ENCODE measurements around the gene MARK2. TPM values are rescaled to one million over a fixed set of nuclear protein-coding genes. Genes with fewer than 3 reads are reported as not detected.

MARK2 gene
- total and polyA plus RNA-seq, 2 of the 8 experiments (the other 6 are each of a cell fraction or from before 2014, with no cell fraction given): 19.3 to 58.5 TPM

DNA sequence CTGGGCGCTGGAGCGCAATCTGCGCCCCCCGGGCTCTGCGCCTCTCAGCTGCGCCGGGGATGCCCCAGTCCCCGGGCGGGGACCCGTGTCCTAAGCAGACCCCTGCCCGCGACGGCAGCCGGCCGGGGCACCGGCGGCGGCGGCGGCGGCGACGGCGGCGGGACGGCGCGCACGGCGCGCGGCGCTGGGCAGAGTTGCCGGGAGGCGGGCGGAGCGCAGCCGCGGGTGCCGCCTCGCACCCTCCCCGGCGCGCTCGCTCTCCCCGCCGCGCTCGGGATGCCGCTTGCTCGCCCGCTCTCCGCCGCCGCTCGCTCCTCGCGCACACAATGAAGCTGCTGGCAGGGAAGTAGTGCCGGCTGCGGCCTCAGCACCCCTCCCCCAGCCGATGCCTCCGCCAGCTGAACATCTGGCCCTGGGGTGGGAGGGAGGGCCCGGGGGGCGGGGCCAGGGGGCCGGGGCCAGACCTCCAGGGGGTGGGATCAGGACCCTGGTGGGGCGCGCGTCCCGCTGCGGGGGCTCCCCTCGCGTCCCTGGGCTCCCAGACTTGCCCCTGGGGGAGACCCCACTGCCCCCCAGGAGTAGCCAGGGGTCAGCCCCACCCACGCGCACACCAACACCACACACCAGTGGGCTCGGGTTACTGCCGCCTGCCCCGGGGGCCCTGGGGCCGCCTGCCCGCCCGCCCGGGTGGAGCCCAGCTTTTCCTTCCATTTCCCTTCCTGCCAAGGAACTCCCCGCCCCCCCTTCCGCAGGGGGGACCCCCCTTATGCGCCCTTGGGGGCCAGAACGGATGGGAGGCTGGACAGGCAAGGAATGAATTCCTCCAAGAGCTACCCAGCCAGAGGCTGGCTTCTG lies 78.2 kb downstream of the MARK2 start, which contains the start of gene RCOR2:
Gene RCOR2 (minus strand): TSS at position 328 of the 855 bp plus-strand sequence. CDS start 708 bp downstream, outside the sequence.
- POLR2A ChIA-PET (ENCODE audit: partially characterized antibody): interaction anchor here (0.7 to 10.7 kb wide), 27 partner anchors 8 to 331 kb away, joined by 3 to 173 read pairs (median 4); partner anchors contain the start of genes MARK2, NAA40 and ZFTA
- H3K23me2 ChIP-seq (ENCODE audit: low read depth, low read length): peaks cover 31% of the 10 kb centered on the region
- H2BK5ac ChIP-seq (ENCODE audit: low read depth, low read length): peak within 1 kb of the TSS; percentile 99
- peak within 1 kb of the TSS; percentile 98 for H4K5ac ChIP-seq (ENCODE audit: insufficient read length, low read depth, low read length)
- peak within 1 kb of the TSS; percentile 97 for H4K8ac ChIP-seq (ENCODE audit: extremely low read depth, insufficient read depth, low read length)
- no peaks in the 10 kb centered on the region for H3K9me3 ChIP-seq (ENCODE audit: insufficient read depth in 2 of 2, low read depth in 1 of 2, low read length in 1 of 2)
- peak within 1 kb of the TSS; percentile 96 for H2BK15ac ChIP-seq (ENCODE audit: low read length)
- no peak within 1 kb of the TSS for H3K23ac ChIP-seq (ENCODE audit: insufficient read length)
- H4K91ac ChIP-seq (replicated peaks; ENCODE audit: insufficient read length, low read length): peak within 1 kb of the TSS; percentile 98
- FAIRE-seq (no peak), DNase-seq (ENCODE audit: low read depth in 1 of 2, low spot score in 2 of 2) (peak in 1 of 2 experiments; percentile 88)
- peak within 1 kb of the TSS; percentile 67 to 95 (median 89) for H3K4me3 ChIP-seq (ENCODE audit: extremely low read depth in 1 of 4, insufficient read depth in 2 of 4, low read depth in 3 of 4, low read length in 4 of 4)
- peak within 1 kb of the TSS; percentile 35; the same call in 1 of the 2 replicates for H2BK12ac ChIP-seq (ENCODE audit: low read depth, low read length)
- peak within 1 kb of the TSS; percentile 100 for H3K18ac ChIP-seq (ENCODE audit: extremely low read depth, low read length)
- no peak within 1 kb of the TSS; the same call in 1 of the 2 replicates for H2BK20ac ChIP-seq (ENCODE audit: low read length)
- H3K9ac ChIP-seq (replicated peaks in 1 of 4; ENCODE audit: extremely low read depth in 1 of 4, low read depth in 3 of 4, low read length in 3 of 4): peak within 1 kb of the TSS; percentile 15 to 88 (median 83); a peak in 5 of 7 replicates
- H2AFZ ChIP-seq (ENCODE audit: low read length): no peak within 1 kb of the TSS
- peak within 1 kb of the TSS; percentile 85 for H2BK120ac ChIP-seq (replicated peaks; ENCODE audit: low read depth, low read length)
- CTCF ChIA-PET (ENCODE audit: partially characterized antibody): interaction anchor here (0.6 to 9.3 kb wide), 20 partner anchors 8 to 117 kb away, joined by 3 to 129 read pairs (median 4); partner anchors contain the start of gene NAA40
- peaks cover 2 to 37% (median 31%) of the 10 kb centered on the region in 4 experiments for H3K4me1 ChIP-seq (replicated peaks in 1 of 4; ENCODE audit: control insufficient read depth in 3 of 4, insufficient read depth in 4 of 4, low read length in 3 of 4)
- H3K4ac ChIP-seq (replicated peaks; ENCODE audit: insufficient read length, low read depth, low read length): peak within 1 kb of the TSS; percentile 76
- peaks cover 9% of the 10 kb centered on the region for H3K79me1 ChIP-seq (ENCODE audit: low read depth, low read length)
- peaks cover 10 to 28% (median 19%) of the 10 kb centered on the region in 4 experiments; a peak in 7 of 8 replicates for H3K36me3 ChIP-seq (ENCODE audit: control insufficient read depth in 2 of 4, insufficient read depth in 4 of 4, low read length in 3 of 4)
- peak within 1 kb of the TSS; percentile 25 for H3K14ac ChIP-seq (ENCODE audit: insufficient read length)
- H3K79me2 ChIP-seq (ENCODE audit: control insufficient read depth in 1 of 2, insufficient read depth in 2 of 2, low read length in 2 of 2): peaks cover 3 to 29% of the 10 kb centered on the region in 2 experiments; a peak in 3 of 4 replicates
- no peaks in the 10 kb centered on the region for H3K27me3 ChIP-seq (replicated peaks in 1 of 4; ENCODE audit: control insufficient read depth in 3 of 4, extremely low read depth in 1 of 4, insufficient read depth in 3 of 4, low read length in 3 of 4)
- H4K20me1 ChIP-seq (replicated peaks in 1 of 2; ENCODE audit: control insufficient read depth in 1 of 2, insufficient read depth in 2 of 2, low read length in 2 of 2): peaks cover 12 to 17% of the 10 kb centered on the region in 2 experiments
- H3K4me2 ChIP-seq (ENCODE audit: insufficient read depth in 1 of 2, low read depth in 2 of 2, low read length in 2 of 2): peak within 1 kb of the TSS; percentile 89 to 99
- peak within 1 kb of the TSS; percentile 95 for H3K27ac ChIP-seq (ENCODE audit: low read depth, low read length)
- peak within 1 kb of the TSS; percentile 80 for H3K56ac ChIP-seq (replicated peaks; ENCODE audit: insufficient read length, low read depth, low read length)
- 1% methylated on average over 48 of the region's 85 CpGs; no CpG with 5 or more reads in 1 of the 2 experiments for WGBS, 2 experiments (ENCODE audit: extremely low coverage in 1 of 2, insufficient coverage in 1 of 2, insufficient read length in 1 of 2, insufficient replicate concordance in 2 of 2, low coverage in 1 of 2, low lambda C conversion rate in 2 of 2, missing lambda C conversion rate in 1 of 2)
- no peak within 1 kb of the TSS for H2AK5ac ChIP-seq (ENCODE audit: low read depth, low read length)
- no peak for TF ChIP-seq SRF (IDR thresholded peaks at IDR 0.05; ENCODE audit: low read depth, low read length)
- TF ChIP-seq BACH1 (IDR thresholded peaks at IDR 0.05; ENCODE audit: low read length): no peak
- no peak for TF ChIP-seq CHD1 (IDR thresholded peaks at IDR 0.05; ENCODE audit: low read depth, low read length)
- TF ChIP-seq POLR2AphosphoS5 (IDR thresholded peaks at IDR 0.05; ENCODE audit: low read depth, low read length): peak; percentile 84; the same call in 1 of the 2 replicates
- TF ChIP-seq SIRT6 (IDR thresholded peaks at IDR 0.05; ENCODE audit: low read length): no peak
- no peak for TF ChIP-seq KDM5A (IDR thresholded peaks at IDR 0.05; ENCODE audit: low read length)
- TF ChIP-seq CBX5 (IDR thresholded peaks at IDR 0.05; ENCODE audit: low read depth, low read length): no peak
- TF ChIP-seq JUND (IDR thresholded peaks at IDR 0.05; ENCODE audit: low read length): no peak
- no peak for TF ChIP-seq CTBP2 (IDR thresholded peaks at IDR 0.05; ENCODE audit: borderline replicate concordance, insufficient read depth, insufficient read length, low read length)
- no peak for TF ChIP-seq NANOG (IDR thresholded peaks at IDR 0.05; ENCODE audit: insufficient read depth, low read depth, low read length, poor library complexity, severe bottlenecking)
- no peak for TF ChIP-seq HDAC6 (IDR thresholded peaks at IDR 0.05; ENCODE audit: low read depth, low read length)
- TF ChIP-seq FOSL1 (IDR thresholded peaks at IDR 0.05; ENCODE audit: insufficient read depth, low read depth, low read length): no peak
